Activated B cell treated with CpG ODN at 0.5 μM for 24 hours (primary cell): Measurements from ENCODE around the gene ZNF536. TPM values are rescaled to one million over a fixed set of nuclear protein-coding genes. Genes with fewer than 3 reads are reported as not detected.

Experiments used
- ATAC-seq: fragments of 200-7000 bp; cut with Tn5 transposase; one replicate; pipeline ENCODE4 v1.10.0; 2021; ENCODE audit warnings: low read depth, mild to moderate bottlenecking, moderate library complexity
- CTCF ChIA-PET: fragments of 350-600 bp; sonication (Branson Sonifier 250); formaldehyde crosslinking; loops from one replicate; lab custom pipeline; 2021; ENCODE audit warnings: antibody characterized with exemption; lab: Charles Lee
- POLR2A ChIA-PET: fragments of 350-600 bp; sonication (Branson Sonifier 250); formaldehyde crosslinking; loops from one replicate; lab custom pipeline; 2021; ENCODE audit warnings: antibody characterized with exemption; lab: Charles Lee
- DNase-seq: peaks from one replicate; pipeline ENCODE4 v3.0.0; 2022
- H3K27ac Mint-ChIP-seq: one replicate; pipeline ENCODE4 v1.8.0; 2020; ENCODE audit warnings: mixed read lengths
- H3K27me3 Mint-ChIP-seq: one replicate; pipeline ENCODE4 v1.8.0; 2021; ENCODE audit warnings: mixed read lengths
- H3K36me3 Mint-ChIP-seq: one replicate; pipeline ENCODE4 v1.8.0; 2021; ENCODE audit warnings: low read depth, mixed read lengths
- H3K4me1 Mint-ChIP-seq: one replicate; pipeline ENCODE4 v1.8.0; 2021; ENCODE audit warnings: mixed read lengths
- H3K4me3 Mint-ChIP-seq: one replicate; pipeline ENCODE4 v1.8.0; 2020; ENCODE audit warnings: mild to moderate bottlenecking, mixed read lengths
- H3K9me3 Mint-ChIP-seq: one replicate; pipeline ENCODE4 v1.8.0; 2020; ENCODE audit warnings: mixed read lengths
- CTCF ChIP-seq: fragments of 200-600 bp; IDR thresholded peaks from one replicate; pipeline ENCODE4 v1.8.0; 2022; ENCODE audit warnings: antibody characterized with exemption, mild to moderate bottlenecking
- intact Hi-C: fragments of 100-400 bp; cut with micrococcal nuclease; formaldehyde crosslinking; loops from one replicate; pipeline ENCODE4 v1.15.1; 2024
- total RNA-seq: library from RNA; stranded (reverse); gene quantifications from 2 replicates; pipeline ENCODE4 v1.2.3, GENCODE V29; 2022

ZNF536 gene
- total RNA-seq, 1 donor from 2014 or later = not detected

GRCh38 chr19:30525383-30525782 lies 153.2 kb downstream of the ZNF536 start:
- peaks cover 1% of the 10 kb centered on the region for H3K27me3 Mint-ChIP-seq
- H3K9me3 Mint-ChIP-seq = peaks cover under 1% of the 10 kb centered on the region
- H3K4me3 Mint-ChIP-seq = no peak overlapping the region
- intact Hi-C loops = no loop called here
- POLR2A ChIA-PET = no interaction called here
- CTCF ChIA-PET = no interaction called here
- TF ChIP-seq CTCF = no peak
- DNase-seq (no peak), ATAC-seq (no peak)
- no peaks in the 10 kb centered on the region for H3K36me3 Mint-ChIP-seq
- H3K27ac Mint-ChIP-seq = no peak overlapping the region
- H3K4me1 Mint-ChIP-seq = no peaks in the 10 kb centered on the region

GRCh38 chr19:30528919-30529318 lies 156.7 kb downstream of the ZNF536 start:
- intact Hi-C loops = no loop called here
- TF ChIP-seq CTCF = no peak
- Mint-ChIP-seq H3K36me3 (no peaks in the 10 kb centered on the region), H3K9me3 (peaks cover 2% of the 10 kb centered on the region), H3K4me3 (no peak overlapping the region), H3K27ac (no peak overlapping the region), H3K27me3 (no peaks in the 10 kb centered on the region), H3K4me1 (no peaks in the 10 kb centered on the region)
- no peak for ATAC-seq
- POLR2A ChIA-PET = no interaction called here
- CTCF ChIA-PET = no interaction called here
- no peak for DNase-seq

- intact Hi-C loops = no loop called here
- H3K27me3 Mint-ChIP-seq = no peaks in the 10 kb centered on the region
- no peak for TF ChIP-seq CTCF
- ChIA-PET CTCF (no interaction called here), POLR2A (no interaction called here)
- H3K4me1 Mint-ChIP-seq = no peaks in the 10 kb centered on the region
- DNase-seq (no peak), ATAC-seq (no peak)
- no peaks in the 10 kb centered on the region for H3K36me3 Mint-ChIP-seq
- no peak overlapping the region for H3K27ac Mint-ChIP-seq
- H3K9me3 Mint-ChIP-seq = peaks cover 2% of the 10 kb centered on the region
- no peak overlapping the region for H3K4me3 Mint-ChIP-seq
These were observed 157.7 kb downstream of the ZNF536 start for GRCh38 chr19:30529876-30530275.

GRCh38 chr19:30530751-30531150 lies 158.6 kb downstream of the ZNF536 start:
- POLR2A ChIA-PET = no interaction called here
- Mint-ChIP-seq H3K27me3 (no peaks in the 10 kb centered on the region), H3K36me3 (no peaks in the 10 kb centered on the region), H3K9me3 (peaks cover 2% of the 10 kb centered on the region), H3K4me1 (no peaks in the 10 kb centered on the region), H3K4me3 (no peak overlapping the region), H3K27ac (no peak overlapping the region)
- intact Hi-C loops = no loop called here
- TF ChIP-seq CTCF = no peak
- DNase-seq (no peak), ATAC-seq (no peak)
- CTCF ChIA-PET = no interaction called here

GRCh38 chr19:30535011-30535410 lies 162.8 kb downstream of the ZNF536 start:
- DNase-seq = no peak
- ATAC-seq = no peak
- Mint-ChIP-seq H3K36me3 (no peaks in the 10 kb centered on the region), H3K9me3 (peaks cover 5% of the 10 kb centered on the region), H3K4me3 (no peak overlapping the region), H3K27me3 (no peaks in the 10 kb centered on the region), H3K4me1 (no peaks in the 10 kb centered on the region), H3K27ac (no peak overlapping the region)
- CTCF ChIA-PET = no interaction called here
- intact Hi-C loops = no loop called here
- POLR2A ChIA-PET = no interaction called here
- no peak for TF ChIP-seq CTCF
